GM10266 (cell line): ENCODE results near the gene PRR33.
A peak's percentile ranks its signal among the peaks of the same experiment; 100 is the strongest.

ENCODE experiments used
- DNase-seq: peaks from one replicate; pipeline ENCODE4 v3.0.0; 2012; ENCODE audit errors: extremely low spot score
- TF ChIP-seq, protein P1 (sequence below): IDR thresholded peaks from 2 replicates; pipeline ENCODE4 v1.5.1; 2012; ENCODE audit warnings: mild to moderate bottlenecking, low read depth; ENCODE audit not compliant: control insufficient read depth, insufficient read depth; ENCODE audit errors: missing control alignments

Gene PRR33

GRCh38 chr11:1858154-1858553, 33.5 kb downstream of the PRR33 start:
- DNase-seq: no peak
- TF ChIP-seq, protein P1, sequence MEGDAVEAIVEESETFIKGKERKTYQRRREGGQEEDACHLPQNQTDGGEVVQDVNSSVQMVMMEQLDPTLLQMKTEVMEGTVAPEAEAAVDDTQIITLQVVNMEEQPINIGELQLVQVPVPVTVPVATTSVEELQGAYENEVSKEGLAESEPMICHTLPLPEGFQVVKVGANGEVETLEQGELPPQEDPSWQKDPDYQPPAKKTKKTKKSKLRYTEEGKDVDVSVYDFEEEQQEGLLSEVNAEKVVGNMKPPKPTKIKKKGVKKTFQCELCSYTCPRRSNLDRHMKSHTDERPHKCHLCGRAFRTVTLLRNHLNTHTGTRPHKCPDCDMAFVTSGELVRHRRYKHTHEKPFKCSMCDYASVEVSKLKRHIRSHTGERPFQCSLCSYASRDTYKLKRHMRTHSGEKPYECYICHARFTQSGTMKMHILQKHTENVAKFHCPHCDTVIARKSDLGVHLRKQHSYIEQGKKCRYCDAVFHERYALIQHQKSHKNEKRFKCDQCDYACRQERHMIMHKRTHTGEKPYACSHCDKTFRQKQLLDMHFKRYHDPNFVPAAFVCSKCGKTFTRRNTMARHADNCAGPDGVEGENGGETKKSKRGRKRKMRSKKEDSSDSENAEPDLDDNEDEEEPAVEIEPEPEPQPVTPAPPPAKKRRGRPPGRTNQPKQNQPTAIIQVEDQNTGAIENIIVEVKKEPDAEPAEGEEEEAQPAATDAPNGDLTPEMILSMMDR: no peak

DNA sequence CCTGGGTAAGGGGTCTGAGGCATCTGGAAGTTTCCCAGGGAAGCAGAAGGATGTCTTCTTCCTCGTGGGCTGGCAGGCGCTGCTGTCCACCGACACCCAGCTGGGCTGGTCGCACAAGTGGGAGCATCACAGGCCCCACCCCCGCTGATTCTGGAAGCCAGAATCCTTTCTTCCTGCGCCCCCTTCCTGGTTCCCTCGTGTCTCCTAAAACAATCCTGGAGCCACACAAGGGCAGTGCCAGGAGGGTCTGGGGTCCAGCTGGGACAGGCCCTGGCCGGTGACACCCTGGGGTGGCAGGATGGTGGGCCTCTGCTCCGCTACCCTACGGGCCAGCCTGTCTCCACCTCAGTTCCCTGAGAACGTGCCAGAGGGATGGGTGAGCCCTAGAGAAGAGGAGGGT, 34.6 kb downstream of the PRR33 start:
- TF ChIP-seq, protein P1: no peak
- no peak for DNase-seq

DNA sequence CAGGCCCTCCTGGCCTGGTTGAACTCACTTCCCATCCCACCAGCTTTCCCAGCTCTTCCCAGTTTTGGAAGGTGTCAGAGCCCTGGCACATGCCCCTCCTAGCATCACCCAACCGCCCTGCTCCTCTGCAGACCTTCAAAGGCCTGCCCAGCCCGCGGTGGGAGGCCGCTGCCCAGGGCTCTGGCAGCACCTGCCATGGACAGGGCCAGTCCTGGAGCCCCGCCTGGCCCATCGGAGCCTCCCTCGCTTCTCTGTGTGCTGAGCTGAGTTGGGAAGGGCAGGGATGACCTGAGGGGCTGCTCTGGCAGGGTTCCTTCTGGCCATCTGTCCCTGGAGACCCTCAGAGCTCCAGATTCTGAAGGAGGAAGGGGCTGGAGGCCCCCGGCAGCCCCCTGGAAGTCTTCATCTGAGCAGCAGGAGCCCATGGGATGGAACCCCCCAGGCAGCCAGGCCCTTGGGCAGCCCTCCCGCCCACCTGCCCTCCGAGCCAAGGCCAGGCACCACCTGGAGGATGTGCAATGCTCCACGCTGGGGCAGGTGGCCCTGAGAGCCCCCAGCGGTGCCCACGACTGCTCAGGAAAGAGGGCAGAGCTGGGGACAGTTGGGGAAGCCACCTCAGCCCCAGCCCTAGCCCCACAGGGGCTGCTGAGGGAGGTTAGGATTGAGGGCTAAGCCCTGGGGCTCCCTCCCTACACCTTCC, 35.2 kb downstream of the PRR33 start:
- TF ChIP-seq, protein P1: no peak
- DNase-seq: no peak

DNA sequence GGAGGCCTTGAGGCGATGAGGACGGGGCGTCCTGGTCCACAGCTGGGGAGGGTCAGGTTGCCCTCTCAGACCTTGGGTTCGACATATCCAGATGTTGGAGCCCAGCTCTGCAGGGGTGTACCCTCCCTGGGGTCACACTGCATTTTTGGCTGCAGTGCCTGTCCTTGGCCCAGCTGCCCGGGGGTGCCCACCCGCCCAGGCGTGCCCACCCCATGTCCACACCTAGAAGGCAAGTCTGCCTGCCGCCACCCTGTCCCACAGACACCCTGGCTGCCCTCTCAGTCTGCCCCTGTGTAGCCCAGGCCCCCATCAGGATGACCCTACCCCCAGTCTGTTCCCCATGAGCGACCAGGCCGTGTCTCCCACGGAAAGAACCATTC, 35.8 kb downstream of the PRR33 start:
- DNase-seq: no peak
- TF ChIP-seq, protein P1: no peak

DNA sequence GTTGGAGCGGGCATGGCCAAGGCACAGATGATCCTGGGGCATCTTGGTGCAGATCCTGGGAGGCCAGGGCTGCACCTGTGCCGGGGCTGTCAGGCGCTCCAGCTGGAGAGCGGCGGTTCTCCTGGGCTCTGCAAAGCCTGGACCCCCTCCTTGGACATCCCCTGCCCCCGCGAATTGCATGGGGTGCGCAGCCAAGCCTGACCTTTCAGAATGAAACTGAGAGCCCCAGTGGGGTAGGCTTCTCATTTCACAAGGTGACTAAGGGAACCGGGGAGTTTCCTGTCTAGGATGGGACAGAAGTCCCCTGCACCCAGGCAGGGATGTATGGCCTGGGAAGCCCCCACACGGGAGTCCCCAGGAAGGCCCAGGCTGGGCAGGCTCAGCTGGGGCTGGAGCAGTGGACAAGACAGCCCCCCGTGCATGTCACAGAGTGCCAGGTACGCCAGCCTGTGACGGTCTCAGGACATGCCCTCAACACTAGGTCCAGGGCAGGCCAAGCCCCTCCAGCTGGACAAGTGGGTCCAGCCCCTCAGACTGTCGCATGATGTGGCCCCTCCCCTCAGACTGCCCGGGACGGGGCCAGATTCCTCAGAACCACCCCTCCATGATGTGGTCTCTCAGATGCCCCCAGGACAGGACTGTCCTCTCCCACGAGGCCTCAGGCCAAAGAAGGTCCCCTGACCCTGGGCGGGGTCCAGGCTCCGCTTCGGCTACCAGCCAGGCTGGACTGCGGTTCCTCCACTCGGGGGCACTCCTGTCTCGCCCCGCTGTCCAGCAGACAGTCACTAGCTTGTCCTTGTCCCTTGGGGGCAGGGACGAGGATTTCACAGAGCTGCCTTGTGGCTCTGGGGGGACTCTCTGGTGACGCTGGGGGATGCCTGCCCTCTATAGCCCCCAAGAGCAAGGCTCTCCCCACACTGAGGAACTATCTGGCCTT, 36.5 kb downstream of the PRR33 start:
- TF ChIP-seq, protein P1: no peak
- DNase-seq: peak; percentile 90

GRCh38 chr11:1854132-1854948, 37.4 kb downstream of the PRR33 start:
- TF ChIP-seq, protein P1: no peak
- peak; percentile 73 for DNase-seq
